GM12878 (cell line): ENCODE results near the gene SYNGR3. TPM values are rescaled to one million over a fixed set of nuclear protein-coding genes. Genes with fewer than 3 reads are reported as not detected.

Experiments used
- ATAC-seq: fragments of 200-7000 bp; cut with Tn5 transposase; 3 replicates; pipeline ENCODE4 v1.9.1; 2020; ENCODE audit warnings: mild to moderate bottlenecking, moderate library complexity
- BruUV-seq: library from RNA; stranded (reverse); fragments of 400-500 nt; replicated peaks from 2 replicates; lab custom pipeline; 2021; lab: Mats Ljungman, UMichigan
- CTCF ChIA-PET: fragments of 300-600 bp; sonication (Branson Sonifier 250); formaldehyde crosslinking; extraction: SDS; loops from one replicate; lab custom pipeline; 2021; ENCODE audit warnings: inconsistent platforms; lab: Yijun Ruan, JAX
- POLR2A ChIA-PET: fragments of 350-600 bp; formaldehyde crosslinking; extraction: SDS; loops from one replicate; lab custom pipeline; 2021; ENCODE audit warnings: inconsistent platforms; lab: Charles Lee
- RAD21 ChIA-PET: fragments of 300-600 bp; sonication (Branson Sonifier 250); formaldehyde crosslinking; loops from one replicate; lab custom pipeline; 2023; ENCODE audit warnings: antibody characterized with exemption; ENCODE audit not compliant: unreplicated experiment; lab: Charles Lee
- SMC1A ChIA-PET: fragments of 300-600 bp; sonication (Branson Sonifier 250); formaldehyde crosslinking; loops from one replicate; lab custom pipeline; 2023; ENCODE audit not compliant: unreplicated experiment, uncharacterized antibody; lab: Charles Lee
- DNase-seq: peaks from one replicate; pipeline ENCODE4 v3.0.0-alpha.2; 2011; ENCODE audit warnings: low read depth, low spot score
- FAIRE-seq: peaks from 3 replicates; lab custom pipeline; 2011; peaks lifted over from hg19 to GRCh38; lab: Jason Lieb, UNC
- H2AFZ ChIP-seq: 2 replicates; pipeline ENCODE4 v1.6.0; 2011; ENCODE audit warnings: low read depth, low read length, control low read depth; ENCODE audit not compliant: control insufficient read depth
- H3K27ac ChIP-seq: 2 replicates; pipeline ENCODE4 v1.5.1; 2011; ENCODE audit warnings: control low read depth; ENCODE audit not compliant: control insufficient read depth, insufficient read depth
- H3K27me3 ChIP-seq, 2 experiments: replicated peaks in 1 of 2; 2 replicates each; pipeline versions ENCODE4 v1.6.0 to v1.6.1; 2011; ENCODE audit warnings: low read length in 1 of 2; ENCODE audit not compliant: control insufficient read depth in 2 of 2, insufficient read depth in 2 of 2
- H3K36me3 ChIP-seq, 2 experiments: 2 replicates each; pipeline ENCODE4 v1.5.1; 2011; ENCODE audit warnings: low read length in 1 of 2; ENCODE audit not compliant: control insufficient read depth in 2 of 2, insufficient read depth in 2 of 2
- H3K4me1 ChIP-seq: 2 replicates; pipeline ENCODE4 v1.6.1; 2011; ENCODE audit warnings: mild to moderate bottlenecking, low read length, moderate library complexity, mixed read lengths; ENCODE audit not compliant: control insufficient read depth, insufficient read depth
- H3K4me2 ChIP-seq: 2 replicates; pipeline ENCODE4 v1.6.0; 2011; ENCODE audit warnings: control low read depth; ENCODE audit not compliant: control insufficient read depth, insufficient read depth
- H3K4me3 ChIP-seq: fragments of 200-600 bp; sonication (generic); 2 replicates; pipeline ENCODE4 v1.5.1; 2016
- H3K79me2 ChIP-seq: 2 replicates; pipeline ENCODE4 v1.6.0; 2011; ENCODE audit warnings: low read length; ENCODE audit not compliant: control insufficient read depth, insufficient read depth
- H3K9ac ChIP-seq: 2 replicates; pipeline ENCODE4 v1.8.0; 2011; ENCODE audit warnings: low read length, control low read depth, mixed read lengths; ENCODE audit not compliant: control insufficient read depth, insufficient read depth
- H3K9me3 ChIP-seq: replicated peaks from 3 replicates; pipeline ENCODE4 v1.5.1; 2011; ENCODE audit warnings: mild to moderate bottlenecking, low read length; ENCODE audit not compliant: control insufficient read depth, insufficient read depth
- H4K20me1 ChIP-seq: 2 replicates; pipeline ENCODE4 v1.6.0; 2011; ENCODE audit not compliant: control insufficient read depth, insufficient read depth
- CBX5 ChIP-seq: sonication (generic); IDR thresholded peaks from 2 replicates; pipeline ENCODE4 v1.6.1; 2016; ENCODE audit warnings: low read depth, moderate library complexity, mild to moderate bottlenecking, inconsistent platforms
- CHD2 ChIP-seq: IDR thresholded peaks from 2 replicates; pipeline ENCODE4 v1.6.1; 2011; ENCODE audit warnings: low read depth, low read length, improper control_type of control experiment, borderline replicate concordance
- CREM ChIP-seq: IDR thresholded peaks from 2 replicates; pipeline ENCODE4 v1.6.1; 2014; ENCODE audit warnings: antibody characterized with exemption, low read depth
- GATAD2B ChIP-seq: fragments of 450-650 bp; conservative IDR thresholded peaks from 2 replicates; pipeline ENCODE4 v1.6.1; 2017; ENCODE audit warnings: low read depth, mild to moderate bottlenecking, moderate library complexity
- JUNB ChIP-seq: IDR thresholded peaks from 2 replicates; pipeline ENCODE4 v1.6.1; 2016; ENCODE audit warnings: antibody characterized with exemption, mild to moderate bottlenecking
- KLF5 ChIP-seq: fragments of 450-650 bp; IDR thresholded peaks from 2 replicates; pipeline ENCODE4 v1.6.1; 2014; ENCODE audit warnings: mild to moderate bottlenecking; ENCODE audit not compliant: partially characterized antibody
- MEF2A ChIP-seq: IDR thresholded peaks from 2 replicates; pipeline ENCODE4 v1.6.1; 2011; ENCODE audit warnings: low read depth, mild to moderate bottlenecking, low read length, moderate library complexity; ENCODE audit not compliant: insufficient read depth
- MXI1 ChIP-seq: fragments of 150-350 bp; IDR thresholded peaks from 2 replicates; pipeline ENCODE4 v1.6.1; 2011; ENCODE audit warnings: low read depth, mild to moderate bottlenecking, inconsistent platforms, low read length, improper control_type of control experiment
- POLR2AphosphoS2 ChIP-seq: IDR thresholded peaks from 2 replicates; pipeline ENCODE4 v1.6.1; 2011; ENCODE audit warnings: low read depth, mild to moderate bottlenecking, low read length, improper control_type of control experiment, moderate library complexity
- RBBP5 ChIP-seq: fragments of 200-600 bp; sonication (generic); conservative IDR thresholded peaks from 2 replicates; pipeline ENCODE4 v1.6.1; 2016
- SMC3 ChIP-seq: IDR thresholded peaks from 2 replicates; pipeline ENCODE4 v1.6.1; 2011; ENCODE audit warnings: low read length, improper control_type of control experiment, borderline replicate concordance
- SUZ12 ChIP-seq: fragments of 200-600 bp; sonication (generic); IDR thresholded peaks from one replicate; pipeline ENCODE4 v1.6.1; 2018; ENCODE audit warnings: antibody characterized with exemption, mild to moderate bottlenecking; ENCODE audit not compliant: unreplicated experiment
- ZSCAN29 ChIP-seq: fragments of 450-650 bp; IDR thresholded peaks from 2 replicates; pipeline ENCODE4 v1.6.1; 2017; ENCODE audit warnings: mild to moderate bottlenecking, moderate library complexity
- WGBS: methylation state at CpG from one replicate; pipeline ENCODE4 v1.1.6; 2016; ENCODE audit warnings: low lambda C conversion rate; ENCODE audit not compliant: insufficient replicate concordance, insufficient coverage; ENCODE audit errors: missing lambda C conversion rate; 5-methylcytosine and 5-hydroxymethylcytosine counted together
- in situ Hi-C: fragments of 300-500 bp; cut with MboI; formaldehyde crosslinking; loops from 9 replicates; pipeline ENCODE4 v1.14.3; 2018; ENCODE audit warnings: mixed read lengths
- intact Hi-C: fragments of 100-400 bp; cut with micrococcal nuclease; formaldehyde crosslinking; loops from one replicate; pipeline ENCODE4 v1.14.2; 2022; ENCODE audit not compliant: unreplicated experiment
- polyA plus RNA-seq, 11 experiments: library from polyadenylated mRNA; depleted of rRNA in 4 of 11; unstranded in 6 of 11; stranded (reverse) in 5 of 11; fragments of >200 nt; fragmentation: Nextera tagmentation in 4 of 11; fragmentation: Illumina TruSeq in 1 of 11; extraction: Ambion mirVana in 4 of 11; extraction: Trizol in 1 of 11; gene quantifications; 1 replicate in 1 of 11; 2 replicates in 10 of 11; pipeline versions ENCODE4 v1.2.1 to v1.2.3, GENCODE V29; 2011 to 2016; ENCODE audit warnings: inconsistent platforms in 2 of 11, missing spikeins in 2 of 11, low read depth in 1 of 11
- total RNA-seq, 4 experiments: library from RNA; depleted of rRNA in 3 of 4; stranded (reverse); fragments of >200 nt in 3 of 4; fragmentation: Illumina TruSeq in 1 of 4; extraction: Trizol in 1 of 4; gene quantifications; 2 replicates each; pipeline versions ENCODE4 v1.2.1 to v1.2.3, GENCODE V29; 2013 to 2021
- TF ChIP-seq, protein P1 (sequence below): fragments of 450-650 bp; IDR thresholded peaks from 2 replicates; pipeline ENCODE4 v1.6.1; 2018; ENCODE audit warnings: borderline replicate concordance, mild to moderate bottlenecking; ENCODE audit not compliant: partially characterized antibody

The SYNGR3 gene
- total and polyA plus RNA-seq, 10 of the 15 experiments (the other 5 are each of a cell fraction or from before 2014, with no cell fraction given) = 1.2 to 18.1 (median 6.6) TPM

DNA sequence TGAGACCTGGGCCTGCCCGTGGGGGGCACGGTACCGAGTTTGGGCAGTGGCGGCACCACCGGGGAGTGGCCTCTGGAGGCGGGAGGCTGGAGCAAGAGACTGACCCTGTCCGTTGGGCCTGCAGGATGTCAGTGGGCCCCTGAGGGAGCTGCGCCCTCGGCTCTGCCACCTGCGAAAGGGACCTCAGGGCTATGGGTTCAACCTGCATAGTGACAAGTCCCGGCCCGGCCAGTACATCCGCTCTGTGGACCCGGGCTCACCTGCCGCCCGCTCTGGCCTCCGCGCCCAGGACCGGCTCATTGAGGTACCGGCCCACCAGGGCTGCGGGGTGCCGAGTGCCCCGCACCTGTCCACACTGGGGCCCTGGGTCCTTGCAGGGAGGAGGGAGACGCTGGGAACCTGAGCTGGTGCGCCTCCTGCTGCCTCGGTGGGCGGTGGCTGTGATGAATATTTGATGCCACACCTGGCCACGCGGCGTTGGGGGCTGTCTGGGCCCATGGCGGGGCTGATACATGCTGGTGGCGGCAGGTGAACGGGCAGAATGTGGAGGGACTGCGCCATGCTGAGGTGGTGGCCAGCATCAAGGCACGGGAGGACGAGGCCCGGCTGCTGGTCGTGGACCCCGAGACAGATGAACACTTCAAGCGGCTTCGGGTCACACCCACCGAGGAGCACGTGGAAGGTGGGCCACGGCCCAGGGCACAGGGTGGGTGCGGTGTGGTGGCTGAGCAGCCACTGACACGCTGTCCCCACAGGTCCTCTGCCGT, 46.6 kb downstream of the SYNGR3 start:
- no peak for TF ChIP-seq CHD2
- TF ChIP-seq GATAD2B = no peak
- no peak for TF ChIP-seq CBX5
- TF ChIP-seq JUNB = no peak
- no peak for TF ChIP-seq POLR2AphosphoS2
- no peak for TF ChIP-seq CREM
- no peak for TF ChIP-seq MEF2A
- no peak for TF ChIP-seq RBBP5
- no peak for TF ChIP-seq SMC3
- no peak for TF ChIP-seq SUZ12
- TF ChIP-seq MXI1 = no peak
- TF ChIP-seq, protein P1, sequence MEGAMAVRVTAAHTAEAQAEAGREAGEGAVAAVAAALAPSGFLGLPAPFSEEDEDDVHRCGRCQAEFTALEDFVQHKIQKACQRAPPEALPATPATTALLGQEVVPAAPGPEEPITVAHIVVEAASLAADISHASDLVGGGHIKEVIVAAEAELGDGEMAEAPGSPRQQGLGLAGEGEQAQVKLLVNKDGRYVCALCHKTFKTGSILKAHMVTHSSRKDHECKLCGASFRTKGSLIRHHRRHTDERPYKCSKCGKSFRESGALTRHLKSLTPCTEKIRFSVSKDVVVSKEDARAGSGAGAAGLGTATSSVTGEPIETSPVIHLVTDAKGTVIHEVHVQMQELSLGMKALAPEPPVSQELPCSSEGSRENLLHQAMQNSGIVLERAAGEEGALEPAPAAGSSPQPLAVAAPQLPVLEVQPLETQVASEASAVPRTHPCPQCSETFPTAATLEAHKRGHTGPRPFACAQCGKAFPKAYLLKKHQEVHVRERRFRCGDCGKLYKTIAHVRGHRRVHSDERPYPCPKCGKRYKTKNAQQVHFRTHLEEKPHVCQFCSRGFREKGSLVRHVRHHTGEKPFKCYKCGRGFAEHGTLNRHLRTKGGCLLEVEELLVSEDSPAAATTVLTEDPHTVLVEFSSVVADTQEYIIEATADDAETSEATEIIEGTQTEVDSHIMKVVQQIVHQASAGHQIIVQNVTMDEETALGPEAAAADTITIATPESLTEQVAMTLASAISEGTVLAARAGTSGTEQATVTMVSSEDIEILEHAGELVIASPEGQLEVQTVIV = no peak
- TF ChIP-seq KLF5 = no peak
- TF ChIP-seq ZSCAN29 = no peak
- RAD21 ChIA-PET = no interaction called here
- Histone ChIP-seq H3K4me1 (no peaks in the 10 kb centered on the region), H3K36me3 (no peaks in the 10 kb centered on the region), H3K27ac (no peak overlapping the region), H4K20me1 (no peaks in the 10 kb centered on the region), H3K9ac (no peak overlapping the region), H3K4me3 (no peak overlapping the region), H3K79me2 (no peaks in the 10 kb centered on the region), H3K27me3 (no peaks in the 10 kb centered on the region), H3K4me2 (no peak overlapping the region), H2AFZ (no peak overlapping the region), H3K9me3 (no peaks in the 10 kb centered on the region)
- in situ Hi-C loops (no loop called here), intact Hi-C loops (no loop called here)
- POLR2A ChIA-PET = no interaction called here
- CTCF ChIA-PET = interaction anchor here (1.0 kb wide), 1 partner anchor 14 kb away, joined by 3 read pairs; no protein-coding TSS in a partner anchor
- DNase-seq (no peak), FAIRE-seq (no peak), ATAC-seq (no peak)
- BruUV-seq = no TSS peak
- SMC1A ChIA-PET = no interaction called here
- 75% methylated on average over 47 of the region's 47 CpGs for WGBS
